Stomach (tissue), 9 donors: ENCODE measurements around the gene TRDN. TPM values are rescaled to one million over a fixed set of nuclear protein-coding genes. Genes with fewer than 3 reads are reported as not detected.

Experiments used
- DNase-seq, 2 donors: peaks; one replicate each; pipeline versions ENCODE4 v3.0.0 to v3.0.0-alpha.2; 2013 to 2019
- H3K27ac ChIP-seq, 5 donors: fragments of 200-600 bp in 4 of 5; sonication (generic) in 4 of 5; one replicate each; pipeline ENCODE4 v1.5.1; 2013 to 2019; ENCODE audit warnings: mild to moderate bottlenecking in 1 of 5, moderate library complexity in 1 of 5
- H3K27me3 ChIP-seq, 3 donors: fragments of 200-600 bp; sonication (generic); one replicate each; pipeline ENCODE4 v1.5.1; 2017 to 2019; ENCODE audit warnings: mixed run types in 1 of 3
- H3K36me3 ChIP-seq, 4 donors: fragments of 200-600 bp; sonication (generic); 1 replicate in 3 of 4; 2 replicates in 1 of 4; pipeline ENCODE4 v1.5.1; 2016 to 2019
- H3K4me1 ChIP-seq, 4 donors: fragments of 200-600 bp; sonication (generic); one replicate each; pipeline ENCODE4 v1.5.1; 2016 to 2019
- H3K4me3 ChIP-seq, 4 donors: fragments of 200-600 bp; sonication (generic) in 3 of 4; one replicate each; pipeline ENCODE4 v1.5.1; 2016 to 2019; ENCODE audit warnings: mild to moderate bottlenecking in 1 of 4
- H3K9me3 ChIP-seq, 4 donors: fragments of 200-600 bp; sonication (generic); one replicate each; pipeline ENCODE4 v1.5.1; 2016 to 2019
- EP300 ChIP-seq: sonication (generic); formaldehyde crosslinking; IDR thresholded peaks from one replicate; pipeline ENCODE4 v1.6.1; 2017; ENCODE audit warnings: antibody characterized with exemption
- POLR2A ChIP-seq, 4 donors: fragments of 450-650 bp; IDR thresholded peaks; one replicate each; pipeline ENCODE4 v1.6.1; 2016; ENCODE audit warnings: antibody characterized with exemption in 4 of 4, control low read depth in 2 of 4, mild to moderate bottlenecking in 1 of 4, moderate library complexity in 1 of 4
- POLR2AphosphoS5 ChIP-seq, 3 donors: sonication (generic); formaldehyde crosslinking; IDR thresholded peaks; one replicate each; pipeline ENCODE4 v1.6.1; 2016; ENCODE audit warnings: antibody characterized with exemption in 3 of 3
- WGBS, 5 donors: extraction: QIAGEN DNeasy Blood & Tissue Kit in 3 of 5; methylation state at CpG; one replicate each; pipeline versions ENCODE4 v1.1.5 to v1.1.7; 2013 to 2018; 5-methylcytosine and 5-hydroxymethylcytosine counted together
- intact Hi-C: fragments of 100-400 bp; cut with DNase I; formaldehyde crosslinking; loops from one replicate; pipeline ENCODE4 v1.15.1; 2023; ENCODE audit warnings: low total_unique reads
- polyA plus RNA-seq, 3 donors: library from polyadenylated mRNA; stranded (reverse); fragments of 200-250 nt; gene quantifications; one replicate each; pipeline ENCODE4 v1.2.3, GENCODE V29; 2013
- total RNA-seq, 5 donors: library from RNA; depleted of rRNA; stranded (reverse); fragments of >200 nt; gene quantifications; one replicate each; pipeline versions ENCODE4 v1.1.0 to v1.2.3, GENCODE V29; 2014 to 2016
- TF ChIP-seq, protein P1 (sequence below), 7 experiments: fragments of 450-650 bp in 4 of 7; fragments of 200-600 bp in 3 of 7; sonication (generic) in 3 of 7; IDR thresholded peaks; one replicate each; pipeline ENCODE4 v1.5.1; 2016 to 2019; ENCODE audit warnings: antibody characterized with exemption in 7 of 7, control low read depth in 2 of 7, mild to moderate bottlenecking in 1 of 7
- donor health status: healthy with polysubstance abuse.
- donor health status: Bipolar disorder and iron deficiency.
- donor health status: healthy.

TRDN gene
- total and polyA plus RNA-seq, 8 donors = 0.18 to 2.4 TPM; not detected in 6

DNA sequence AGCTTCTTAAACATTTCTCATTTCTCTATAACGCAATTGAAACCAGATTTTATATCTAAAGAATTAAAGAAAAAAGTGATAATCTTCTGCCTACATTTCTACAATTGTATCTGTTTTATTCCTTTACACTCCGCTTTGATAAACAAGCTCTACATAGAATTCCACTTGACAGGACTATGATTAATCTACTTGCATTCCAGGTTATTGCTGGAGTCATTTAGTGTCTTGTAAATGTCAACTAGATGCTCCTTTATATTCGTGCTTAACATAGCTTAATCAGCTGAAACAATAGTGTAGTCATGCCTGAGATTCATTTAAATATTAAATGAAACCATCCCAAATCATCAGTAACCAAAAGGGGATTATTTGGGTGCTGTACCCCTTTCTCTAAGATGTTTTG is 284.0 kb downstream of the TRDN start:
- H3K4me1 ChIP-seq = no peaks in the 10 kb centered on the region
- H3K27ac ChIP-seq = no peak overlapping the region
- DNase-seq = no peak
- no peaks in the 10 kb centered on the region for H3K36me3 ChIP-seq
- TF ChIP-seq EP300 (no peak), POLR2AphosphoS5 (IDR thresholded peaks at IDR 0.05) (no peak)
- TF ChIP-seq, protein P1, sequence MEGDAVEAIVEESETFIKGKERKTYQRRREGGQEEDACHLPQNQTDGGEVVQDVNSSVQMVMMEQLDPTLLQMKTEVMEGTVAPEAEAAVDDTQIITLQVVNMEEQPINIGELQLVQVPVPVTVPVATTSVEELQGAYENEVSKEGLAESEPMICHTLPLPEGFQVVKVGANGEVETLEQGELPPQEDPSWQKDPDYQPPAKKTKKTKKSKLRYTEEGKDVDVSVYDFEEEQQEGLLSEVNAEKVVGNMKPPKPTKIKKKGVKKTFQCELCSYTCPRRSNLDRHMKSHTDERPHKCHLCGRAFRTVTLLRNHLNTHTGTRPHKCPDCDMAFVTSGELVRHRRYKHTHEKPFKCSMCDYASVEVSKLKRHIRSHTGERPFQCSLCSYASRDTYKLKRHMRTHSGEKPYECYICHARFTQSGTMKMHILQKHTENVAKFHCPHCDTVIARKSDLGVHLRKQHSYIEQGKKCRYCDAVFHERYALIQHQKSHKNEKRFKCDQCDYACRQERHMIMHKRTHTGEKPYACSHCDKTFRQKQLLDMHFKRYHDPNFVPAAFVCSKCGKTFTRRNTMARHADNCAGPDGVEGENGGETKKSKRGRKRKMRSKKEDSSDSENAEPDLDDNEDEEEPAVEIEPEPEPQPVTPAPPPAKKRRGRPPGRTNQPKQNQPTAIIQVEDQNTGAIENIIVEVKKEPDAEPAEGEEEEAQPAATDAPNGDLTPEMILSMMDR (IDR thresholded peaks at IDR 0.05) = no peak
- WGBS, 5 donors = 51 to 61% (median 54%) methylated on average over 3 of the region's 3 CpGs
- H3K4me3 ChIP-seq = no peak overlapping the region
- H3K27me3 ChIP-seq = no peaks in the 10 kb centered on the region
- no peaks in the 10 kb centered on the region for H3K9me3 ChIP-seq
- intact Hi-C loops = no loop called here

DNA sequence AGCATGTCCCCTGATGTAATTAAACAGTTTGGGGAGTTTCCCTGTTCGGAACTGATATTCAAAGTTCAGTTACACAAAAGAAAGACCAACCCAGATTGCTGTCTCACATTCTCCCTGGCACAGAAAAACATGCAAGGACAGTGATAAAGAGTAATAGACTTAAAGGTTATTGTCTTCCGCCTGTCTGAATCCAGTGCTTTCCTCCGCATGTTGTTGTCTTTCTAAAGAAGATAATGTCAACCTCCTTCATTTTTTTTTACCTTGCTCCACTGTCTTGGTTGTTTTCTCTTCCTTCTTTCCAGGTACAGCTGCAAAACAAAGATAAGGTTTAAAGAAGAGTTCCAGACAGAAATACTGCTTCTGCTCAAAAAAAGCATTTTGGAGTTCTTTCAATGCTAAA is 284.5 kb downstream of the TRDN start:
- H3K4me3 ChIP-seq = no peak overlapping the region
- 41 to 54% (median 49%) methylated on average over 3 of the region's 3 CpGs for WGBS, 5 donors
- no peaks in the 10 kb centered on the region for H3K9me3 ChIP-seq
- DNase-seq = no peak
- no peaks in the 10 kb centered on the region for H3K27me3 ChIP-seq
- TF ChIP-seq EP300 (no peak), POLR2A (IDR thresholded peaks at IDR 0.05) (no peak), POLR2AphosphoS5 (IDR thresholded peaks at IDR 0.05) (no peak)
- TF ChIP-seq, protein P1 (IDR thresholded peaks at IDR 0.05) = no peak
- intact Hi-C loops = no loop called here
- H3K4me1 ChIP-seq = no peaks in the 10 kb centered on the region
- no peaks in the 10 kb centered on the region for H3K36me3 ChIP-seq
- H3K27ac ChIP-seq = no peak overlapping the region

DNA sequence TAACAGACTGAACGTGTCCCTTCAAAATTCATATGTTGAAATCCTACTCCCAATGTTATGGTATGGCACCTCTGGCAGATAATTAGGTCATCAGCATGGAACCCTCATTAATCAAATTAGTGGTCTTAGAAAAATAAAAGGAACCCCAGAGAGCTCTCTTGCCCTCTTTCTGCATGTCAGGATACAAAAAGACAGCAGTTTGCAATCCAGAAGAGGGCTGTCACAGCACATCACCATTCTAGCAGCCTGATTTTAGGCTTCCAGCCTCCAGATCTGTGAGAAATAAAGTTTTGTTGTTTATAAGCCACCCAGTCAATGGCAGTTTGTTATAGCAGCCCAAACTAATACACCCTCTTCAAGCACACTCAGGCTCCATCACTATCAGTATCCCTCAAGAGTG is 292.9 kb downstream of the TRDN start:
- Histone ChIP-seq H3K4me1 (no peaks in the 10 kb centered on the region), H3K4me3 (no peak overlapping the region)
- 58 to 79% (median 75%) methylated on average over 1 of the region's 1 CpG for WGBS, 5 donors

DNA sequence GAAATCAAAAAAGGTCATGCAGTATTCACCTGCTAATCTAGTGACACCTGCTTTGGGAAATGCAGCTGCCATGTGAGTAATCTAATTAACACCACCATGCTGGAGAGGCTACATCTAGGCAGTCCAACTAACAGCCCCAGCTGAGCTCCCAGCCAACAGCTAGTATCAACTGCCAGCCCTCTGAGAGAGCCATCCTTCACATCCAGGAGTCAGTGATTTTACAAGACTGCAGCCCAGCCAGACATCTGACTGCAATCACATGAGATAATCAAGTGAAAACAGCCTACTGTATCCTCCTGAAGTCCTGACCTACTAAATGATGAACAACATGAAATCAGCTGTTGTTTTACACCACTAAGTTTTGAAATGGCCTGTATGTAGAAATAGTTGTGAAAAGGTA is 298.4 kb downstream of the TRDN start:
- Histone ChIP-seq H3K36me3 (no peaks in the 10 kb centered on the region), H3K9me3 (no peaks in the 10 kb centered on the region), H3K27me3 (no peaks in the 10 kb centered on the region), H3K27ac (no peak overlapping the region), H3K4me3 (no peak overlapping the region), H3K4me1 (no peaks in the 10 kb centered on the region)
- TF ChIP-seq EP300 (no peak), POLR2A (IDR thresholded peaks at IDR 0.05) (no peak), POLR2AphosphoS5 (IDR thresholded peaks at IDR 0.05) (no peak)
- TF ChIP-seq, protein P1 (IDR thresholded peaks at IDR 0.05) = no peak
- DNase-seq = no peak
- intact Hi-C loops = no loop called here

More for the DNA sequence above, 292.9 kb downstream of the TRDN start:
- no peaks in the 10 kb centered on the region for H3K9me3 ChIP-seq
- TF ChIP-seq, protein P1 (IDR thresholded peaks at IDR 0.05) = no peak
- TF ChIP-seq EP300 = no peak
- TF ChIP-seq POLR2AphosphoS5 (IDR thresholded peaks at IDR 0.05) = no peak
- TF ChIP-seq POLR2A (IDR thresholded peaks at IDR 0.05) = no peak
- no peak for DNase-seq
- intact Hi-C loops = no loop called here
- H3K27ac ChIP-seq = no peak overlapping the region
- H3K36me3 ChIP-seq = no peaks in the 10 kb centered on the region
- no peaks in the 10 kb centered on the region for H3K27me3 ChIP-seq
